Colonic mucosa (tissue), 4 donors: ENCODE data around the gene RAPH1. TPM values are rescaled to one million over a fixed set of nuclear protein-coding genes. Genes with fewer than 3 reads are reported as not detected.
A peak's percentile ranks its signal among the peaks of the same experiment; 100 is the strongest.

Experiments
- DNase-seq: peaks from one replicate; pipeline ENCODE4 v3.0.0-alpha.2; 2020
- H3K27ac ChIP-seq: fragments of 200-600 bp; one replicate; pipeline ENCODE4 v1.8.0; 2021
- H3K27me3 ChIP-seq: fragments of 200-600 bp; one replicate; pipeline ENCODE4 v1.8.0; 2021
- H3K36me3 ChIP-seq: fragments of 200-600 bp; one replicate; pipeline ENCODE4 v1.8.0; 2021
- H3K4me1 ChIP-seq: fragments of 200-600 bp; one replicate; pipeline ENCODE4 v1.8.0; 2021; ENCODE audit warnings: mild to moderate bottlenecking
- H3K4me3 ChIP-seq: fragments of 200-600 bp; one replicate; pipeline ENCODE4 v1.8.0; 2021
- H3K9ac ChIP-seq, 2 donors: one replicate each; pipeline ENCODE4 v1.7.0; 2013; ENCODE audit warnings: control low read depth in 2 of 2, low read depth in 2 of 2, low read length in 2 of 2
- H3K9me3 ChIP-seq: fragments of 200-600 bp; one replicate; pipeline ENCODE4 v1.8.0; 2021
- intact Hi-C: fragments of 100-400 bp; cut with DNase I; formaldehyde crosslinking; loops from one replicate; pipeline ENCODE4 v1.14.1; 2022
- total RNA-seq, 2 donors: library from RNA; stranded (reverse); fragmentation: NEBNext Ultra II Directional in 1 of 2; extraction: Animal tissue kit (Norgen Biotek cat#: 25700) in 1 of 2; gene quantifications; one replicate each; pipeline ENCODE4 v1.2.1, GENCODE V29; 2021
- TF ChIP-seq, protein P1 (sequence below): fragments of 200-600 bp; IDR thresholded peaks from one replicate; pipeline ENCODE4 v1.8.0; 2022; ENCODE audit warnings: antibody characterized with exemption, mild to moderate bottlenecking
- donor health status: healthy.
- donor health status: DM: no; HTN: no; CAD: no.
- donor health status: DM: no; HTN: no; CAD: no.

The RAPH1 gene
- total RNA-seq, 2 donors from 2014 or later = 26.1 to 39.5 TPM

DNA sequence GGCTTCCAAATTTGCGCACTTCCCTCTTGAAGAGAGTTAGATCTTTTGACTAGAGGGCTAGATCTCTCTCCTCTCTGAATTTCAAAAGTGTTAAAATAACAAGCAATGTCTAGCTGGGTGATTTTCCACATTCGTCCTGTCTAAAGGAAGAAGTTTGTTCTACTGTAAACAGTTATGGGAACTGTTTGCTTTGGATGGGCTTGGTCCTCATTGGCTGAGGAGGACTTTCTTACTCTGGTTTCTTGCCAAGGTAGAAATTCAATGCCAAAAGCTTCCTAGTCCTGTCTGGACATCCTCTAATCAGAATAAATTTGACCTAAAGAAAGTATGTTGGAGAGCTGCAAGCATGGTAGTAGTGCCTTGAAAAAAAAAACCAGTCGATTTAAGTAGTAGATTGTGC is 47.4 kb upstream of the RAPH1 start:
- Histone ChIP-seq H3K4me3 (no peak overlapping the region), H3K9me3 (no peaks in the 10 kb centered on the region), H3K4me1 (peaks cover 24% of the 10 kb centered on the region), H3K27me3 (no peaks in the 10 kb centered on the region), H3K36me3 (no peaks in the 10 kb centered on the region), H3K27ac (peak overlapping the region; percentile 78), H3K9ac (peak overlapping the region in 1 of 2 donors; percentile 67)
- peak; percentile 56 for DNase-seq
- intact Hi-C loops = no loop called here
- TF ChIP-seq, protein P1, sequence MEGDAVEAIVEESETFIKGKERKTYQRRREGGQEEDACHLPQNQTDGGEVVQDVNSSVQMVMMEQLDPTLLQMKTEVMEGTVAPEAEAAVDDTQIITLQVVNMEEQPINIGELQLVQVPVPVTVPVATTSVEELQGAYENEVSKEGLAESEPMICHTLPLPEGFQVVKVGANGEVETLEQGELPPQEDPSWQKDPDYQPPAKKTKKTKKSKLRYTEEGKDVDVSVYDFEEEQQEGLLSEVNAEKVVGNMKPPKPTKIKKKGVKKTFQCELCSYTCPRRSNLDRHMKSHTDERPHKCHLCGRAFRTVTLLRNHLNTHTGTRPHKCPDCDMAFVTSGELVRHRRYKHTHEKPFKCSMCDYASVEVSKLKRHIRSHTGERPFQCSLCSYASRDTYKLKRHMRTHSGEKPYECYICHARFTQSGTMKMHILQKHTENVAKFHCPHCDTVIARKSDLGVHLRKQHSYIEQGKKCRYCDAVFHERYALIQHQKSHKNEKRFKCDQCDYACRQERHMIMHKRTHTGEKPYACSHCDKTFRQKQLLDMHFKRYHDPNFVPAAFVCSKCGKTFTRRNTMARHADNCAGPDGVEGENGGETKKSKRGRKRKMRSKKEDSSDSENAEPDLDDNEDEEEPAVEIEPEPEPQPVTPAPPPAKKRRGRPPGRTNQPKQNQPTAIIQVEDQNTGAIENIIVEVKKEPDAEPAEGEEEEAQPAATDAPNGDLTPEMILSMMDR = no peak

DNA sequence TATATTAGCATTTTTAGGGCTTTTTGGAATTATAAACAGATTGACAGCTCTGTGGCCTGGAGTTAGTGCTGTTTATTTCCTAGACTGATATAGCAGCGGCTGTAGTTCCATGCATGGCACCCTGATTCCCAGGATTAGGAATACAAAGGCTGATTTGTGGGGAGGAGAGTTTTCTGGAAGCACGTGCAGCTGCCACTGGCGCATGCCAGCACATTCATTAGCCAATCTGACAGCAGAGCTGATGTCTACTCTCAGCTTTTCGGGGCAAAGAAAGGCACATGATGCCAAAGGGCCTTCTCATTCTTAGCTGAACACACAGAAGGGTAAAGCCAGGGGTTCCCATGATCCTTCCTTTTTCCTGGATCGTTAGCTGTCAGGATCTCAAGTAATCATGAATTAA is 45.7 kb upstream of the RAPH1 start:
- Histone ChIP-seq H3K4me1 (peaks cover 22% of the 10 kb centered on the region), H3K27ac (no peak overlapping the region)
- intact Hi-C loops = no loop called here

DNA sequence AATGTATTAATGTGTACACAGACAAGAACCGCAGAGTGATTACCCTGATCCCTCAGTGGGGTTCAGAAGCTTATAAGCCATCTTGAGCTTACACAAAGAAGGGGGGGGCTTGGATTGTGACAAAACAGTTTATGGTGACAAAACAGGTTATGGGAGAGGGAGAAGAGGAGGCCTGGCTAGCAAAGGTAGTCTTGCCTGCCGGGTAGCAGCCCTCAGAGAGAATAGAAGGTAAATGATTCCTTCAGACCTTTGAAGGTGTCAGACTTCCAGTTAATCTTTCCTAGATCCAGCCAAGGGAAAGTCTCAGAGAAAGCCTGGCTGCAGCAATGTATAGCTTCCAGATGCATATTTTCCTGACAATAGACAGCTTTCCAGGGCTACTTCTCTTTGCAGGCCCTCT is 44.6 kb upstream of the RAPH1 start:
- peaks cover 21% of the 10 kb centered on the region for H3K4me1 ChIP-seq
- no peak overlapping the region for H3K4me3 ChIP-seq
- no peaks in the 10 kb centered on the region for H3K36me3 ChIP-seq
- peak overlapping the region in 1 of 2 donors; percentile 68 for H3K9ac ChIP-seq
- intact Hi-C loops = no loop called here
- TF ChIP-seq, protein P1 = no peak
- H3K27ac ChIP-seq = peak overlapping the region; percentile 85
- peak; percentile 24 for DNase-seq
- H3K27me3 ChIP-seq = no peaks in the 10 kb centered on the region
- no peaks in the 10 kb centered on the region for H3K9me3 ChIP-seq

More for the DNA sequence above, 45.7 kb upstream of the RAPH1 start:
- Histone ChIP-seq H3K36me3 (no peaks in the 10 kb centered on the region), H3K9me3 (no peaks in the 10 kb centered on the region), H3K27me3 (no peaks in the 10 kb centered on the region), H3K9ac (peak overlapping the region in 1 of 2 donors; percentile 28), H3K4me3 (no peak overlapping the region)
- TF ChIP-seq, protein P1 = no peak
- DNase-seq = no peak

DNA sequence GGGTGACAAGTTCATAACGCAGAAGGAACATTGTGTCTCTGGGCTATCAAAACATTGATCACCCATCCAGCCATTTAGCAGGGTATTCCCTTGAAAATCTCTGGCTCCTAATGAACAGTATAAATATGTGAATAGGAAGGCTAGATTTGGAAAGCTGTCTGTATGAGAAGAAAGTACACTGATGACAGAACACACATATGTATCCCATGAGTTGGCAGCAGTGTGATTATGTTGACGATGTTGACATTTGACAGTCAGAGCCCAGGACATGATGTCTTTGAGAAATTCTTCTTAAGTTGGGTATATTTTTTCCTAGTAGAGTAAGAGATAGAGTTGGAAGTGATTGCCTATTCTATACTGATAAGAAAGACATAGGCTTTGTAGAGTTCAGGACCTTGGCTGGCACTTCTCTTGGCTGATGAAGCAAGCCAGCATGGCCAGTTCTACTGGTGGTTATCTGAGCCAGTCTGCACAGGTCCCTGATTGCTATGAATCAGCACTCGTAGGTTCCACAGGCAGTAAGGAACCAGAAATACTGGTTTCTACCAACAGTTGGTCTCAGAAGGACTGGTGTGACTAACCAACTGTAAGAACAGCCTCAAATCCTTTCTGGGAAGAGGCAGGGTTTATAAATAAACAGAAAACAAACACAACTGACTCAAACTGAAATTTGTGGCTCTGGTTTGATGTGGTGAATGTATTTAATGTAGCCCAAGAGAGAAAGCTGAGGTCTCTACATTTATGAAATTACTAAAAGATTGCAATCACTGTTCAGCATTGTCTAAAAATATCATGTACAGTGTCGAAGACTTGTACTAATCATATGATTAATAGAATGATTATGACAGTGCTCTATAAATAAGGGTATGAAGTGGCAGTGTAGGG is 43.9 kb upstream of the RAPH1 start:
- Histone ChIP-seq H3K9ac (peak overlapping the region in 1 of 2 donors; percentile 68), H3K27me3 (no peaks in the 10 kb centered on the region), H3K36me3 (no peaks in the 10 kb centered on the region), H3K4me3 (no peak overlapping the region), H3K9me3 (no peaks in the 10 kb centered on the region), H3K4me1 (peaks cover 21% of the 10 kb centered on the region), H3K27ac (peak overlapping the region; percentile 85)
- intact Hi-C loops = no loop called here
- TF ChIP-seq, protein P1 = no peak
- DNase-seq = peak; percentile 89

DNA sequence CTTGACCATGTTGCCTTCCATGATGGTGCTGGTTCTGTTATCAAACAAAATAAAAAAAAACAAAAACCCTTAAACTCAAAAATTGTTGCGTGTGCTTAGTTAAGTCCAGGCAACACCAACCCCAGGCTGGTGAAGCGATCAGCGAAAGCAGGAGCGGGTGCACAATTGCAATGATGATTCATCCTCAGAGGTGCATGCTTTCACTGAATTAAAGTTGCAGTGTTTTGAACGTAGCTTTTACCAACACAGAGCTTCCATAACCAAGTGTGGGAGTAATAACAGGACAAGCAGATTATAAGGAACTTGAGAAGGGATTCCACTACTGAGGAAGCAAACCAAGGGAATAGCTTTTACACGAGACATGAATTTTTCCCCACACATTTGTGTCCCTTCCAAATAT is 39.7 kb upstream of the RAPH1 start:
- Histone ChIP-seq H3K9me3 (no peaks in the 10 kb centered on the region), H3K4me1 (peaks cover 5% of the 10 kb centered on the region), H3K27me3 (no peaks in the 10 kb centered on the region), H3K9ac (no peak overlapping the region), H3K27ac (no peak overlapping the region), H3K4me3 (no peak overlapping the region), H3K36me3 (no peaks in the 10 kb centered on the region)
- intact Hi-C loops = no loop called here
- no peak for DNase-seq
- TF ChIP-seq, protein P1 = no peak
